GM12878 (cell line): Measurements from ENCODE around the gene MRPL50.

Experiments used
- MXI1 ChIP-seq: fragments of 150-350 bp; IDR thresholded peaks from 2 replicates; pipeline ENCODE4 v1.6.1; 2011; ENCODE audit warnings: low read depth, mild to moderate bottlenecking, inconsistent platforms, low read length, improper control_type of control experiment
- SMARCA5 ChIP-seq: fragments of 450-650 bp; IDR thresholded peaks from 2 replicates; pipeline ENCODE4 v1.6.1; 2017; ENCODE audit warnings: mild to moderate bottlenecking

GRCh38 chr9:101397746-101398067 is 711 bp downstream of the MRPL50 start:
- TF ChIP-seq MXI1 (no peak), SMARCA5 (no peak)
